Karpas-422 (cell line): ENCODE data around the gene EBF3. TPM values are rescaled to one million over a fixed set of nuclear protein-coding genes. Genes with fewer than 3 reads are reported as not detected.

Experiments
- DNase-seq: peaks from one replicate; pipeline ENCODE4 v3.0.0-alpha.2; 2015
- H2AFZ ChIP-seq: fragments of 200-600 bp; sonication (generic); 2 replicates; pipeline ENCODE4 v1.6.1; 2014; ENCODE audit warnings: antibody characterized with exemption, low read length, mixed read lengths
- H3K27ac ChIP-seq: fragments of 200-600 bp; sonication (generic); 2 replicates; pipeline ENCODE4 v1.5.1; 2014; ENCODE audit warnings: mild to moderate bottlenecking, low read length, moderate library complexity
- H3K27me3 ChIP-seq: fragments of 200-600 bp; sonication (generic); 2 replicates; pipeline ENCODE4 v1.6.1; 2014; ENCODE audit warnings: low read length, mixed read lengths
- H3K36me3 ChIP-seq: fragments of 200-600 bp; sonication (generic); 2 replicates; pipeline ENCODE4 v1.6.1; 2014; ENCODE audit warnings: low read length, mixed read lengths; ENCODE audit not compliant: insufficient read depth
- H3K4me1 ChIP-seq: fragments of 200-600 bp; sonication (generic); 2 replicates; pipeline ENCODE4 v1.6.1; 2014; ENCODE audit warnings: mild to moderate bottlenecking, low read length, mixed read lengths
- H3K4me2 ChIP-seq: fragments of 200-600 bp; sonication (generic); 2 replicates; pipeline ENCODE4 v1.6.1; 2014; ENCODE audit warnings: low read length, low read depth, mild to moderate bottlenecking; ENCODE audit not compliant: poor library complexity, severe bottlenecking
- H3K4me3 ChIP-seq: fragments of 200-600 bp; sonication (generic); 2 replicates; pipeline ENCODE4 v1.5.1; 2014; ENCODE audit warnings: mild to moderate bottlenecking, antibody characterized with exemption, low read length, mixed read lengths
- H3K79me2 ChIP-seq: fragments of 200-600 bp; sonication (generic); 2 replicates; pipeline ENCODE4 v1.6.1; 2014; ENCODE audit warnings: mild to moderate bottlenecking, low read length, mixed read lengths
- H3K9ac ChIP-seq: fragments of 200-600 bp; sonication (generic); 2 replicates; pipeline ENCODE4 v1.6.0; 2014; ENCODE audit warnings: low read length
- H3K9me2 ChIP-seq: fragments of 200-600 bp; sonication (generic), shearing (Covaris generic); replicated peaks from 2 replicates; pipeline ENCODE4 v1.6.0; 2014; ENCODE audit warnings: mild to moderate bottlenecking, low read length, moderate library complexity; ENCODE audit not compliant: insufficient read depth
- H3K9me3 ChIP-seq: fragments of 300-700, 200-600 bp; sonication (generic); 2 replicates; pipeline ENCODE4 v1.6.1; 2014; ENCODE audit warnings: low read length, mixed read lengths
- H4K20me1 ChIP-seq: fragments of 200-600 bp; sonication (generic); 2 replicates; pipeline ENCODE4 v1.6.1; 2014; ENCODE audit warnings: mild to moderate bottlenecking, antibody characterized with exemption, low read length, low read depth; ENCODE audit not compliant: insufficient read depth
- total RNA-seq: library from RNA; depleted of rRNA; stranded (reverse); fragments of >200 nt; shearing (Covaris generic); gene quantifications from 2 replicates; pipeline ENCODE4 v1.2.3, GENCODE V29; 2014; ENCODE audit warnings: low replicate concordance

EBF3 gene
- total RNA-seq, 1 experiment from 2014 or later: not detected

- H3K9me2 ChIP-seq: no peaks in the 10 kb centered on the region
- no peak overlapping the region for H3K4me2 ChIP-seq
- no peak overlapping the region for H3K4me3 ChIP-seq
- no peaks in the 10 kb centered on the region for H4K20me1 ChIP-seq
- H2AFZ ChIP-seq: no peak overlapping the region
- H3K9ac ChIP-seq: no peak overlapping the region
- DNase-seq: no peak
- no peaks in the 10 kb centered on the region for H3K36me3 ChIP-seq
- no peaks in the 10 kb centered on the region for H3K4me1 ChIP-seq
- H3K27me3 ChIP-seq: no peaks in the 10 kb centered on the region
- no peak overlapping the region for H3K27ac ChIP-seq
- H3K9me3 ChIP-seq: no peaks in the 10 kb centered on the region
- no peaks in the 10 kb centered on the region for H3K79me2 ChIP-seq
Observed at GRCh38 chr10:129893104-129894089, 70.7 kb downstream of the EBF3 start.

- Histone ChIP-seq H3K9me3 (no peaks in the 10 kb centered on the region), H3K27me3 (no peaks in the 10 kb centered on the region), H3K79me2 (no peaks in the 10 kb centered on the region), H3K36me3 (no peaks in the 10 kb centered on the region), H4K20me1 (no peaks in the 10 kb centered on the region), H3K9ac (no peak overlapping the region), H2AFZ (no peak overlapping the region), H3K27ac (no peak overlapping the region), H3K9me2 (no peaks in the 10 kb centered on the region), H3K4me3 (no peak overlapping the region), H3K4me2 (no peak overlapping the region), H3K4me1 (no peaks in the 10 kb centered on the region)
- no peak for DNase-seq
Observed at GRCh38 chr10:129892548-129893052, 71.5 kb downstream of the EBF3 start.

- Histone ChIP-seq H3K9me2 (no peaks in the 10 kb centered on the region), H2AFZ (no peak overlapping the region), H3K9ac (no peak overlapping the region), H3K4me3 (no peak overlapping the region), H4K20me1 (no peaks in the 10 kb centered on the region), H3K9me3 (no peaks in the 10 kb centered on the region), H3K36me3 (no peaks in the 10 kb centered on the region), H3K27me3 (no peaks in the 10 kb centered on the region), H3K4me1 (no peaks in the 10 kb centered on the region), H3K79me2 (no peaks in the 10 kb centered on the region), H3K27ac (no peak overlapping the region), H3K4me2 (no peak overlapping the region)
- DNase-seq: no peak
Observed at GRCh38 chr10:129891806-129892205, 72.3 kb downstream of the EBF3 start.

- no peaks in the 10 kb centered on the region for H3K9me2 ChIP-seq
- H3K27ac ChIP-seq: no peak overlapping the region
- H3K4me1 ChIP-seq: no peaks in the 10 kb centered on the region
- no peaks in the 10 kb centered on the region for H3K9me3 ChIP-seq
- no peaks in the 10 kb centered on the region for H4K20me1 ChIP-seq
- DNase-seq: no peak
- H3K4me2 ChIP-seq: no peak overlapping the region
- H3K4me3 ChIP-seq: no peak overlapping the region
- no peaks in the 10 kb centered on the region for H3K79me2 ChIP-seq
- H3K27me3 ChIP-seq: no peaks in the 10 kb centered on the region
- no peak overlapping the region for H3K9ac ChIP-seq
- no peak overlapping the region for H2AFZ ChIP-seq
- no peaks in the 10 kb centered on the region for H3K36me3 ChIP-seq
Observed at GRCh38 chr10:129890170-129890569, 73.9 kb downstream of the EBF3 start.

- Histone ChIP-seq H4K20me1 (no peaks in the 10 kb centered on the region), H3K9me3 (no peaks in the 10 kb centered on the region), H3K9ac (no peak overlapping the region), H3K27ac (no peak overlapping the region), H3K36me3 (no peaks in the 10 kb centered on the region), H3K9me2 (no peaks in the 10 kb centered on the region), H3K27me3 (no peaks in the 10 kb centered on the region), H3K4me2 (no peak overlapping the region), H3K4me1 (no peaks in the 10 kb centered on the region), H2AFZ (no peak overlapping the region), H3K4me3 (no peak overlapping the region), H3K79me2 (no peaks in the 10 kb centered on the region)
- peak; percentile 81 for DNase-seq
Observed at GRCh38 chr10:129888784-129889616, 75.1 kb downstream of the EBF3 start.

- Histone ChIP-seq H3K9ac (no peak overlapping the region), H2AFZ (no peak overlapping the region), H3K9me2 (no peaks in the 10 kb centered on the region), H3K79me2 (no peaks in the 10 kb centered on the region), H3K27ac (no peak overlapping the region), H3K27me3 (no peaks in the 10 kb centered on the region), H3K4me2 (no peak overlapping the region), H3K4me1 (no peaks in the 10 kb centered on the region), H4K20me1 (no peaks in the 10 kb centered on the region), H3K4me3 (no peak overlapping the region), H3K36me3 (no peaks in the 10 kb centered on the region), H3K9me3 (no peaks in the 10 kb centered on the region)
- no peak for DNase-seq
Observed at GRCh38 chr10:129887986-129888783, 75.9 kb downstream of the EBF3 start.

- no peaks in the 10 kb centered on the region for H3K27me3 ChIP-seq
- no peak overlapping the region for H3K9ac ChIP-seq
- no peaks in the 10 kb centered on the region for H3K4me1 ChIP-seq
- no peak for DNase-seq
- no peak overlapping the region for H2AFZ ChIP-seq
- no peaks in the 10 kb centered on the region for H3K9me3 ChIP-seq
- H3K4me2 ChIP-seq: no peak overlapping the region
- no peaks in the 10 kb centered on the region for H3K36me3 ChIP-seq
- H3K79me2 ChIP-seq: no peaks in the 10 kb centered on the region
- H3K4me3 ChIP-seq: no peak overlapping the region
- no peaks in the 10 kb centered on the region for H3K9me2 ChIP-seq
- no peak overlapping the region for H3K27ac ChIP-seq
- H4K20me1 ChIP-seq: no peaks in the 10 kb centered on the region
Observed at GRCh38 chr10:129887381-129887905, 76.6 kb downstream of the EBF3 start.
